Vagina (tissue), 2 donors: Measurements from ENCODE around the gene LYRM9.

Experiments
- POLR2A ChIP-seq, 2 donors: fragments of 450-650 bp; IDR thresholded peaks; one replicate each; pipeline ENCODE4 v1.6.1; 2017; ENCODE audit warnings: antibody characterized with exemption in 2 of 2, mild to moderate bottlenecking in 2 of 2, moderate library complexity in 2 of 2
- POLR2AphosphoS5 ChIP-seq, 2 donors: sonication (generic); formaldehyde crosslinking; IDR thresholded peaks; one replicate each; pipeline ENCODE4 v1.9.0; 2017; ENCODE audit warnings: antibody characterized with exemption in 2 of 2, mild to moderate bottlenecking in 2 of 2, low read depth in 1 of 2; ENCODE audit not compliant: insufficient read depth in 1 of 2
- TF ChIP-seq, protein P1 (sequence below), 3 experiments: fragments of 450-650 bp in 2 of 3; fragments of 200-600 bp in 1 of 3; sonication (generic) in 1 of 3; IDR thresholded peaks; one replicate each; pipeline ENCODE4 v1.5.1; 2017 to 2019; ENCODE audit warnings: antibody characterized with exemption in 3 of 3, mild to moderate bottlenecking in 2 of 3, moderate library complexity in 2 of 3

DNA sequence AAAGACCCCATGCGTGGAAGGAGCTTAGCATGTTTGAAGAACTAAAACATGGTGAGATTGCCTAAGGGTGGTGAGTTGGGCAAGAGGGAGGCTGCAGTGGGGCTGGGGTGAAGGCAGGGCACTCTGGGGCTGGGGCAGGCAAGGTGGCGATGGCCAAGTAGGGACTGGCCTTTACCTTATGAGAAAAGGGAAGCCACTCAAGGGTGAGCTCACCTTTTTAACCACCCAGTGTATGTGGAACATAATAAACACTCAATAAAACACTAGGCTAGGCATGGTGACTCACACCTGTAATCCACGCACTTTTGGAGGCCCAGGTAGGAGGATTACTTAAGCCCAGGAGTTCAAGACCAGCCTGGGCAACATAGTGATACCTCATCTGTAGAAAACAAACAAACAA lies 37.7 kb downstream of the LYRM9 start:
- TF ChIP-seq, protein P1, sequence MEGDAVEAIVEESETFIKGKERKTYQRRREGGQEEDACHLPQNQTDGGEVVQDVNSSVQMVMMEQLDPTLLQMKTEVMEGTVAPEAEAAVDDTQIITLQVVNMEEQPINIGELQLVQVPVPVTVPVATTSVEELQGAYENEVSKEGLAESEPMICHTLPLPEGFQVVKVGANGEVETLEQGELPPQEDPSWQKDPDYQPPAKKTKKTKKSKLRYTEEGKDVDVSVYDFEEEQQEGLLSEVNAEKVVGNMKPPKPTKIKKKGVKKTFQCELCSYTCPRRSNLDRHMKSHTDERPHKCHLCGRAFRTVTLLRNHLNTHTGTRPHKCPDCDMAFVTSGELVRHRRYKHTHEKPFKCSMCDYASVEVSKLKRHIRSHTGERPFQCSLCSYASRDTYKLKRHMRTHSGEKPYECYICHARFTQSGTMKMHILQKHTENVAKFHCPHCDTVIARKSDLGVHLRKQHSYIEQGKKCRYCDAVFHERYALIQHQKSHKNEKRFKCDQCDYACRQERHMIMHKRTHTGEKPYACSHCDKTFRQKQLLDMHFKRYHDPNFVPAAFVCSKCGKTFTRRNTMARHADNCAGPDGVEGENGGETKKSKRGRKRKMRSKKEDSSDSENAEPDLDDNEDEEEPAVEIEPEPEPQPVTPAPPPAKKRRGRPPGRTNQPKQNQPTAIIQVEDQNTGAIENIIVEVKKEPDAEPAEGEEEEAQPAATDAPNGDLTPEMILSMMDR (IDR thresholded peaks at IDR 0.05) = no peak
- no peak for TF ChIP-seq POLR2A (IDR thresholded peaks at IDR 0.05)
- no peak for TF ChIP-seq POLR2AphosphoS5 (IDR thresholded peaks at IDR 0.05; ENCODE audit: insufficient read depth in 1 of 2, low read depth in 1 of 2)
